ENCODE measurements around the gene SLC51A.
A peak's percentile ranks its signal among the peaks of the same experiment; 100 is the strongest.
"Not testable (repeated sequence)": the region's sequence is repeated elsewhere in the genome, so short reads cannot be mapped to it uniquely, and the experiment has no call there.

The SLC51A gene

DNA sequence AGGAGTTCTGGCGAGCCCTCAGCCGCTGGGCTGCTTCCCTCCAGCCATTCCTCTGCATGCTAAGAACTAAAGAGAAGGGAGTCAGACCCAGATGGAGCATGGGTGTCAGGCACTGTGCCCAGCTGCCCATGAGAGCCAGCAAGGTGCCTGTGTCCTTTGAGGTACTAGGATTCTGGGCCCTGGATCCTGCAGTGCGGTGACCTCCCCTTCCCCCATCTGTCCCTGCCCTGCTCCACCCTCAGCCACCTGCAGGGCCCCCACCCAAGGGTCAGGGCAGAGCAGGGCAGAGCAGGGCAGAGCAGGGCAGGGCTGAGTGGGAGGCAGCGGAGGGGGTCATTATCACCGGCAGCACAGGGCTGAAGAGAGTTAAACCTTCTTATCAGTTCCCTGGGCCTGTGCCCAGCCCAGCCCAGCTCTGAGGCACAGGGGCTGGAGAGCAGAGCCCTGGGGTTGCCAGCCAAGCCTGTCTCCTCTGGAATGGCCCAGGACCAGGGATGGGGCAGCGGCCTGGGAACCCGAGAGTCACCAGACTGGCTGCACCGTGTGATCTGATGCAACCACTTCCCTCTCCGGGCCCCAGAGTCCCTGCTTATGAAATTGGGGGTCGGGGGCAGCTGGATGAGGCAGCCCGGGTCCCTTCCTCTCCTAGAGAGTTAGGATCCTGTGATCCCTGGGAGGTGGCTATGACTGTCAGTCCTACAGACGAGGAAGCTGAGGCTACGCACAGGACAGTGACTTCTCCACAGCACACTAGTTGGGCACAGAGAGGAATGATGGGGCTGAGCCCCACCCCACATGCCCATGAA is 22.4 kb upstream of the SLC51A start:
- DNase-seq: no peak

DNA sequence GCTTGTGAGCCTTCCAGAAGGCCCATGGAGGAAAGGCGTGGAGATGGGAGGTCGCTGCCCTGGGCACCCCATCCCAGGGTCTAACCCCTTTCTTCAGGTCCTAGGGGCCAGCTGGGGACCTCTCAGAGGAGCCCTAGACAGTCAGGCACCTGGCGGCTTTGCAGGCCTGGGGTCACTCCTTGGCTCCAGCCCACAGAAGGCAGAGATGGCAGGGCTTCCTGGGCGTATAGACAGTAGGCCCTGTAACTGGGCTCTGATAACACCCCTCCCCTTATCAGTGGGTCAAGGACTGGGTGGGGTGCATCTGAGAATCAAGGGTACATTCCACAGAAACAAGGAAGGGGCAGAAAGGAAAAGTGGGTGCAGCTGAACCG is 21.8 kb upstream of the SLC51A start:
- DNase-seq: no peak

DNA sequence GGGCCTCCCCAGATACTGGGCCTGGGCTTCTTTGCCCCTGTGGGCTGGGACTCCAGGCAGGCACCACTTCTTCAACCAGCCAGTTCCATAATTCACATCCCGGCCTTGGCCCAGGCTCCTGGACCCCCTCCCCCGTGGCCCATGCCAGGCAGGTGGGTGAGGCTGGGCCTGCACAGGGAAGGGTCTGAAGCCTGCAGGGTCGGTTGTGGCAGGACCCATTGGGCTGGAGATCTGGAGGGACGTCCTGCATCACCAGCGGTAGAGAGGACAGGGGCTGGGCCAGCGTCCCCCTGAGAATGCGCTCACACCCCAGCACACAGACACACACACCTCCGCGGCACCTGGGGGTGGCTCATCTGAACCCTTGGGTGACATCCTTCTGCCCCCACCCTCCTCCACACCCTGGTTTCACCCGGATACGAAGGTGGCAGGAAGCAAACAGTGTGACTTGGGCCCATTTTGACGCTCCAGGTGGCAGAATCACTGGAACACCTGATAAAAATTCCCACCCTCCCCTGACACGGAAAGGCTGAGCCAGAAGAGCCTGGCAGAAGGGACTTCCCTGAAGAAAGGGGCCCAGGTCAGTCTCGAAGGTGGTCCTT is 20.6 kb upstream of the SLC51A start:
- DNase-seq: no peak

DNA sequence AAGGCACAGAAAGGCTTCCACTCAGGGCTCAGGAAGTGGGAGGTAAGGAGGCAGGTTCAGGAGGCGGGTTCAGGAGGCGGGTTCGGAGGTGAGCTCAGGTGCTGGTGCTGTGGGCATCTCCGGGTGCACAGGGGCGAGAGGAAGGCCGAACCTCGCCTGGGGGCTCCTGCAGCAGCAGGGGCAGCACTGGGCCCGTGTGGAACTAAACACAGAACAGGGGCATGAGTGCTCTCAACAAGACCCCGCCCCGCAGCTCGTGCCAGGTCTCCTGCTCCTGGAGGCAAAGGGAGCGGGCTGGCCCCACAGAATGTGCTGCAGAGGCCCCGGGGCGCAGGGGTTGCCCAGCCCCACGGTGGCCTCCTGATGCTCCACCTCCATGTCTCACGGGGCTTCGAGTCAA is 18.8 kb upstream of the SLC51A start:
- no peak for DNase-seq

DNA sequence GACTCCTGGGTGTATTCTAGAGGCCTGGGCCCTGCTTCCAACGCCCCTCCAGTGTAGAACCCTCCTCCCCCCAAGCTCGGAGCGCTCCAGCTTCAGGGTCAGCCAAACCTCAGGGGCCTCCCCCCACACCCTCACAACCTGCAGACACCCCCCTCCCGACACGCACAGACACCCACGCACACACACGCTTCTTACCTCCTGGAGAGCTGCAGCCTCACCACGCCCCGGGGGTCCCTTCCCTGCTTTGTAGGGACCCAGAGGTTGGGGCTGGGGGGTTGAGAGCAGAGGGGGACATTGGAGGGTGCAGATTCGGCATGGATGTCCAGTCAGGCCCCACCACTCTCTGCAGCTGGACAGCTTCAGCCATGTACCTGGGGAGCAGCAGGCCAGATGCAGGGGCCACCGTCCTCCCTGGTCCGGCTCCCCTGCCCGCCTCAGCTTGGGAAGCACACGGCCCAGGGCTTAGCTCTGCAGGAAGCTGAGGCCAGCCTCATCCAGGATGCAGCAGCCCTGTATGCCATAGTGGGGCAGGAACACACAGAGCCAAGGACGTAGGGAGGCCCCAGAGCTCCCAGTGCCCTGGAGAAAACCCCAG is 18.2 kb upstream of the SLC51A start:
- DNase-seq: no peak

DNA sequence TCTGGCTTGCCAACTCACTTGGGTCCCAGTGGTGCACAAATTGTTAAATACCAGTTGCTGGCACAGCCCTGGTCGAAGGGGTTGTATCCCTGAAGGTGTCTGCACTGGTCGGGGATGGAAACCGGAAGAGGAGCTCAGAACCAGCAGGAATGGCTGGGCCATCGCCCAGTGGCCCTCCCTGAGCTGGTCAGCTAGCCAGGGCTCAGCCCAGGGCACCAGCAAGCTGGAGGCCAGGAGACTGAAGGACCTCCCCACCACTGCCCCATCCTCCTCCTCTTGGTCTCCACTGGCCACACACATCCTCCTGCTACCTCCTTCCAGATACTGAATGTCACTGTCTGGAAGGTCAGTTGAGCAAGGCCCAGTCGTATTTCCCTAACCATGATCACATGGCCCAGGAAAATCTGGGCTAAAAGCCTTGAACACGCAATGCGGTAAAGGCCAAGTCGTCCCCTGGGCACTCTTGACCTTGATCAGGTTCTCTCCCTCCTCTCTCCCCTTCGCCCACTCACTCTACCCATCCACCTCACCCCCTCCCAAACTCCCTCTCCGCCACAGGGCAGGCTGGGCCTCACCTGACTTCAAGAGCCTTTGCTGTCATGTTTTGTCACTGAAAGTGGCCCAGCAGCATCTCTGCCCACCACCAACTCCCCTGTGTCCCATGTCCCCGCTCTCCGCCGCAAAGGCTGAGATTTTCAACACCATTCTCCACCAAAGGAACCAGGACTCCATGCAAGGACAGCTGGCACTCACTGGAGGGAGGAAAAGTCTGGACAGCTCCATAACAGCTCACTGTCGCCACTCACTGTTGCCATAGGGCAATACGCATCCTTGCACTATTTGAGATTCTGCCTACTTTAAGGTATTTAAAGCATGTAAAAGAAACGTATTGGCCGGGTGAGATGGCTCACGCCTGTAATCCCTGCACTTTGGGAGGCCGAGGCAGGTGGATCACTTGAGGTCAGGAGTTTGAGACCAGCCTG is 17.3 kb upstream of the SLC51A start:
- DNase-seq: no peak

DNA sequence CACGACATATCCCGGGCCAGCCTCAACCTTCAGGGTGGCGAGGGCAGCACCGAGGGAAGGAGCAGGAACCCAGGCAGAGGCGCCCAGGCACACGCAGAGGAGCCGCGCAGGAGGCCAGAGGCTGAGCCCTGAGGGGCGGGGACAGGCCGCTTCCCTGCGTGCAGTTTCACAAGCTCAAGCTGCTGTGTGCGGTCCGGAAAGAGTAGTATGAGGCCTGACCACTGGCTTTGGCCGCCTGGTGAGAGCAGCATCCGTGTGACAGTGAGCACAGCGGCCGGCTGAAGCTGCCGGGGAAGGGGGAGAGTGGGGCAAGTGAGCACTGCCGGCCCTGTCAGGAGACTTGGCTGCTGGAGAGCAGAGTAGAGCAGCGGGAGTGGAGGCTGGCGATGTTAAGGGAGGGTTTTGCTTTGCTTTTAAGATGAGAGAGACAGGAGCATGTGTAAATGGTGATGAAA is 13.8 kb upstream of the SLC51A start:
- no peak for DNase-seq

DNA sequence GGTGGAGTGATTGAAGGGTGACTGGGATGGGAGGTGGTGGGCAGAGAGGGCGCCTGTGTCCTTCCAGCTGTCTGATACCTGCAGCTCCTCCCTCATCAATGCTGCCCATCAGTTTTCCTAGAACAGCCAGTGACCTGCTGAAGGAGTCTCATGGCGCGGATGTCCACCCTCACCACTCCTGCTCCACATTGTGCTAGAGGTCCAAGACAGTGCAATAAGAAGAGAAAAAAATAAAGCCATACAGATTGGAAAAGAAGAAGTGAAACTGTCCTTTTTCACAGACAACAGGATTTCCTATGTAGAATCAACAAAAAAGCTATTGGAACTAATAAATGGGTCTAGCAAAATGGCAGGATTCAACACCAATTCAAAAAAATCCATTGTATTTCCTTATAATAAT is 12.5 kb upstream of the SLC51A start:
- DNase-seq: no peak

DNA sequence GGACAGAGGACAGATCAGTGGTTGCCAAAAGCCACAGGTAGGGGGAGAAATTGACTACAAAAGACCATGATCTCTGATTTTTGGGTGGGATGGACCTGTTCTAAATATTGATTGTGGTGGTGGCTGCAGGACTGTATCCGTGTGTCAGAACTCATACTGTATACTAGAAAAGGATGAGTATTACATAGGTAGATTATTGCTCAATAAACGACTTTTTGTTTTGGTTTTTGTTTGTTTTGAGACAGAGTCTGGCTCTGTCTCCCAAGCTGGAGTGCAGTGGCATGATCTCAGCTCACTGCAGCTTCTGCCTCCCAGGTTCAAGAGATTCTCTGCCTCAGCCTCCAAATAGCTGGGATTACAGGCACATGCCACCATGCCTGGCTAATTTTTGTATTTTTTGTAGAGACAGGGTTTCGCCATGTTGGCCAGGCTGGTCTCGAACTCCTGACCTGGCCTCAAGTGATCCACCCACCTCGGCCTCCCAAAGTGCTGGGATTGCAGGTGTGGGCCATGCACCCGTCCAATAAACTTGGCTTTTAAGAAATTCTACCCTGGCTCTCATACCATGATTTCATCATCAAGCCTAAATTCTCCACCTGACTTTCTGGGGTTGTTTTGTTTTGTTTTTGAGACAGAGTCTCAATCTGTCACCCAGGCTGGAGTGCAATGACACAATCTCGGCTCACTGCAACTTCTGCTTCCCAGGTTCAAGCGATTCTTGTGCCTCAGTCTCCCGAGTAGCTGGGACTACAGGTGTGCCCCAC is 10.7 kb upstream of the SLC51A start:
- not testable (repeated sequence) for DNase-seq

DNA sequence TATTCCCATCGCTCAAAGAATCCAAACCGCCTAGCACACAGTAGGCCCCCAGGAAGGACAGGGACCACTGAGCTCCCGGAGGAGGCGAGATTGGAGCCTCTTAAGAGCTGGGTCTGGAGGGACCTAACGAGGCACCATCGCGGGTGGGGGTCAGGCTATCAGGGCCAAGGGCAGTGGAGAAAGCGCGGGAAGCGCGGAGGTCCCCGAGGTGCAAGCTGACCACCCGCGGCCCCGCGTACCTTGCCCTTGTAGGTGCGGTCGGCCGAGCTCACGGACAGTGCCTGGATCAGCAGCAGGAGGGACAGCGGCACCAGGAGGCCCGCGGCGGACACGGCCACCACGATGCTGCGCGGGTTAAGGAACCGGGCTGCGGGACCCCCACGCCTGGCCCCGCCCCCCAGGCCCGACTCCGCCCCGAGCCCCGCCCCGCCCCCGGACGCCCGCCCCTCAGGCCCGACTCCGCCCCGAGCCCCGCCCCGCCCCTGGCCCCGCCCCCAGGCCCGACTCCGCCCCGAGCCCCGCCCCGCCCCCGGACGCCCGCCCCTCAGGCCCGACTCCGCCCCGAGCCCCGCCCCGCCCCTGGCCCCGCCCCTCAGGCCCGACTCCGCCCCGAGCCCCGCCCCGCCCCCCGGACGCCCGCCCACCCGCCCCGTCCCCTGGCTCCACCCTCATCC is 9.0 kb upstream of the SLC51A start:
- DNase-seq: no peak

DNA sequence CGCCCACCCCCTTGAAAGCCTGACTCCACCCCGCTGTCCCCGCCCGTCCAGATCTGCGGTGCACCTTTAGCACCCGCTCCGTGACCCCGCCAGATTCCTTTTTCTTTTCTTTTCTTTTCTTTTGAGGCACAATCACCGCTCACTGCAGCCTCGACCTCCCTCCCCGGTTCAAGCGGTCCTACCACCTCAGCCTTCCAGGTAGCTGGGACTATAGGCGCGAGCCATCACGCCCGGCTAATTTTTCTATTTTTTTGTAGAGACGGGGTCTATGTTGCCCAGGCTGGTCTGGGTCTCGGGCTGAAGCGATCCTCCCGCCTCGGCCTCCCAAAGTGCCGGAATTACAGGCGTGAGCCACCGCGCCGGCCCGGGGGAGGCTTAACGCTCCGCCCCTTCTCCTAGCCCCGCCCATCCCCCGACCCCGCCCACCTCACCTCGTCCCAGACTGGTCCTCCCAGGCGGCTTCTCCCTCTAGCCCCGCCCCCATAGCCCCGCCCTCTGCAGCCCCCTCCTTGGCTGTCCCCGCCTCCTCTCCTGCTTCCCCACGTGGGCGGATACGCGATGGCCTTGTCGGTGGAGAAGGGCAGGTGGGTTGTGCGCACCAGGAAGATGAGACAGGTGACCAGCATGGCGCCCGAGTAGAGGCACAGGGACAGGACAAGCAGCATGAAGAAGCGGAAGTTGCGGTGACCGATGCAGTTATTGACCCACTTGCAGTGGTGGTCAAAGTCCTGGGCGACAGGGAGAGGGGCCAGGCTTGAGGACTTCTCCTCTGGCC is 8.3 kb upstream of the SLC51A start:
- peak; percentile 73 to 78 for DNase-seq

DNA sequence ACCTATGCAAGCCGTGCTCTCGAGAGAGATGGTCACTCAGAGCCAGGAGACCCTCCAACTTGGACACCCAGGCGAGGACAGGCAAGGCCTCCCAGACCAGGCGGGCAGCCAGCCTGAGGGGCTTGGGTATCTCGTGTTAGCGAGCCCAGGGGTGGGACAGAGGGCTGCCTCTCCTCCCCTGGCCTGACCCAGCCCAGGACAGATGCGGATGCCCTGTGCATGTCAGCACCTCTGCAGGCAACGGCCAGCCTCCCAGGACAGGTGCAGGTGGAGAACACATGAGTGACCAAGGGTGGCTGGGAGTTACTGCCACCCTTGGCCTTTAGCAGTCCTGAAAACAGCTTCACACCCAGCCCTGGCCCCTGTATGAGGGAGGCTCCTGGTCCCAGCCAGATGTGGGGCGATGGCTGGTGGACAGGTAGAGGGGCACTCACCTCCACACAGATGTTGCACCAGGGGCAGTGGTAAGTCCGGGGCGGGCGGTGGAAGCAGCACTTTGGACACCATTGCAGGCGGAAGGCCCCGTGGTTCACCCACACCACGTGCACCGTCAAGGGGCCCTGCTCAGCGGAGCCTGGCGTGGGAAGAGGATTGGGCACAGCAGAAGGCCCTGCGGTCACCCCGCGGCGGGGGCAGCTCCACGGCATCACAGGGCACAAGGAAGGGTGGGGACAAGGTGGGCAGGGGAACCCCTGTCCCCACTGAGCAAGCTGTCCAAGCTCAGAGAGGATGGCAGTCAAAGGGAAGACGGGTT is 7.2 kb upstream of the SLC51A start:
- no peak for DNase-seq

DNA sequence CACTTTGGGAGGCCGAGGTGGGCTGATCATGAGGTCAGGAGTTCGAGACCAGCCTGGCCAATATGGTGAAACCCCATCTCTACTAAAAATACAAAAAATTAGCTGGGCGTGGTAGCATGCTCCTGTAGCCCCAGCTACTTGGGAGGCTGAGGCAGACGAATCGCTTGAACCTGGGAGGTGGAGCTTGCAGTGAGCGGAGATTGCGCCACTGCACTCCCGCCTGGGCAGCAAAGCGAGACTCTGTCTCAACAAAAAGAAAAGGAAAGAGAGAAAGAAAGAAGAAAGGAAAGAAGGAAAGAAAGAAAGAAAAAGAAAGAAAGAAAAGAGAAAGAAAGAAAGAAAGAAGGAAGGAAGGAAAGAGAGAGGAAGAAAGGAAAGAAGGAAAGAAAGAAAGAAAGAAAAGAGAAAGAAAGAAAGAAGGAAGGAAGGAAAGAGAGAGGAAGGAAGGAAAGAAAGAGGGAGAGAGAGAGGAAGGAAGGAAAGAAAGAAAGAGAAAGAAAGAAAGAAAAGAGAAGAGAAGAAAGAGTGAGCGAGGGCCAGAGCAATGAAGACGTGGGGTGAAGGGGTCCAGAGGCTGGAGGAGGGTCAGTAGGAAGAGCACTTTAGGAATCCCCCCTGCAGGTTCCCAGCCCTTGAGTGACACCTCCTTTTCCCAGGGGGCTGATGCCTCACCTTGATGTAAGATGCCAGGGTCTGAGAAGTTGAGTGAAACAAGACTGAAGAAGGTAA is 6.2 kb upstream of the SLC51A start:
- DNase-seq: not testable (repeated sequence)

DNA sequence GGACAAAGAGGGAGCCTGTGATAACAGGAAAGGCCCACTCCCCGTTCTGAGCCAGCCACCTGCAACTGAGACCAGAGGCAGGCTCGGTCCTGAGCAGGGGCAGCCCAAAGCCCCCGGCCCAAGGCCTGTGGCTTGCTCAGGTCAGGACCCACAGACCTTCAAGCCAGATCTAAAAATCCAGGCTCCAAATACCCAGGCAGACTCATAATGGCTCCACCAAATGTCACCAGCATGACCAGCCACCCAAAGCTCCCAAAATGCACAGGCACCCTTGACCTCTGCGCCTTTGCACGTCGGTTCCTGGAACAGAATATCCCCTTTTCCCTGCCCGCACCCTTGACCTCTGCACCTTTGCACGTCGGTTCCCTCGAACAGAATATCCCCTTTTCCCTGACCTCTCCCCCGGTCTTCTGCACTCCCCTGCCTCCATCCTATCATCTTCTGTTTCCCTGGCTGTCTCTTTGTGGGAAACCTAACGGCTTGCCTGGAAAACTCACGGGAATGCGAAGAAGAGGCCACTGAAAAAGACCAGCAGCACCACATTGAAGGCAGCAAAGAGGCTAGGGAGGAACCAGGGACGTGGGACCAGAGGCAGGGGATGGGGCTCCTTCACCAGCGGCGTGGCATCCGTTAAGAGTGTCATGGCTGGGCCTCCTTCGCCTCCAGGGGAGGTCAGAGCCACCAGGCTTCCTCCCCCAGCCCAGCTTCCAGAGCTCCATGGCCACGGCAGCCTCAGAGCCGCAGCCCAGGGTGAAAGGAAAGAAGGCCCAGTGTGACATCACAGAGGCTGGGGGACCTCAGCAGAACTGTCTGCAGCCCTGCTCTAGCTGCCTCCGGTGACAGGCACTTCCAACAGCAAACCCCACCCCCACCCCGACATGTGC is 5.4 kb upstream of the SLC51A start, which contains the start of gene ZDHHC19:
ZDHHC19 (minus strand) TSS at position 728 of the 884 bp plus-strand sequence; CDS start at position 643, 85 bp downstream.
- no peak for DNase-seq

DNA sequence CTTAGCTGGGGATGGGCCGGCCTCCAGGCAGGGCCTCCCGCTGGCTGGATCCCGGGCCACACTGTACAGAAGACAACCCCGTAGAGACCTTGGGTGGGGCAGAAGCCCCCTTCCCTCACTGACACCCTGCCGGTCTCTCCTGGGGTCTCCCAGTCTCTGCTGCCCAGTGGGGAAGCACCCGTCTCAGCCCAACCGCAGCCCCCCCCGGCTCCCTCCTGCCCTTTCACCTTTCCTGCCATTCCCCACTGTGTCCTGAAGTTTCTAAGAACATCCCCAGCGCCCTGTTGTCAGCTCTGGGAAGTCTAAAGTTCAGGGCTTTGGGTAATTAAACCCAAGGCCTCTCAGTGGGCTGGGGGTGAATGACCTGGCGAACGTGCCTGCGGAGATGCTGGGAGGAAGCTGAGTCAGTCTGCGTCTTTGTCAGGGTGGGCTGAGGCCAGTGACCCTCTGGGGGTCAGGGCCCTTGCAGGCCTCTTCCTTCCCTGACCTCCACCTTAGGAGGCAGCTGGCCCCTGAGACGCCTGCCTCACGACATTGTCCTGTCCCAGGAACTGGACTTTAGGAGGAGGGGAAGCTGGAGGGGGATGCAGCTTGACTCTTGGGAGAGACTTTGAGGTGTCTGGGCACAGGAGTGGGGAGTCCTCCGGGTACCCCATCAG is 1.4 kb upstream of the SLC51A start:
- DNase-seq: no peak

DNA sequence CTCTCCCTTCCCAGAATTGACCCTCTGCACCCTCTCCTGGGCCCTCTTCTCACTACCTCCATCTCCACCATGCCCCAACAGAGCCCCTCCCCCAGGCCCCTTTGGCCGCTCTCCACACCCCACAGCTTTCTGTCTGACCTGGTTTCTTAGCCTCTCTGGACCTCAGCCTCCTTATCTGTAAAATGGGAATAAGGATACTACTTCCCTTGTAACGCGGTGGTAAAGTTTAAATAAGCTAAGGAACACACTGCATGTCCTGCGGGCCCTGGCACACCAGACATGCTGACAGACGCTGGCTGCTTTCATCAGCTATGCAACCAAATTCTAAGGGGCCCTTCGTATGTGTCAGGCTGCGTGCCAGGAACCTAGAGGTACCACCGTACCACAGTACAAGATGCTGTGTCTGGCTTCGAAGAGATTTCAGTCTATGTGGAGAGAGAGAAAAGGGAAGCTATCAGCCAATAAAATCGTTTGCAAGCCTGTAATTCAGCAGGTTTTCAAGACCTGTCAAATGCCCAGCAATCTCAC is 777 bp upstream of the SLC51A start:
- no peak for DNase-seq

DNA sequence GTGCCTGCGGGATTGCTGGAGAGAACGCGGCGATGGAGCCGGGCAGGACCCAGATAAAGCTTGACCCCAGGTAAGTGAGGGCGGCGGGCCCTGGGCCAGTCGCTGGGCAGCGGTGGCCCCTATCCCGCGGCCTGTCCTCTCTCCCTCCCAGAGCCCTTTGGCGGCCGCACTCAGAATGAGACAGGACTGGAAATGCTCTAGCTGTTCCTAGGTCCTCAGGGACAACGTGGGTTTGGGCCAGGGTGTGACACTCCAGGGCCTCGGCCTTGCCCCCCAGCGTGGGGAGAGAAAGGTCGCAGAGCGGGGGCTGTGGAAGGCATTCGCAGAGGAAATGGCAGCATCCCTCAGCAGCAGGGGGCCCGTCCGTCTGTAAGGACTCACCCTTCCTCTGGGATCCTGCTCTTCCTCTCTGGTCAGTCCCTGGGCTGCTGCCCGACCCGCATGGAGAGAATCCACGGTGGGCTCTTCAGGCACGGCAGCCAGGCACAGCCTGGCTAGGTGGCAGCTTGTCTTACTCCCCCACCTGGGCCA is 412 bp downstream of the SLC51A start:
- no peak for DNase-seq
